LNCAP (cell line): ENCODE results near the gene OR10G7.

Source experiments
- TF ChIP-seq, protein P1 (sequence below): fragments of 450-650 bp; IDR thresholded peaks from 2 replicates; pipeline ENCODE4 v1.5.1; 2017; ENCODE audit warnings: mild to moderate bottlenecking

OR10G7 gene

GRCh38 chr11:124041254-124041653 is at the start of gene OR10G7:
TSS of gene OR10G7 (minus strand) at chr11:124041325. CDS start at chr11:124039001, 2,324 bp downstream.
- TF ChIP-seq, protein P1, sequence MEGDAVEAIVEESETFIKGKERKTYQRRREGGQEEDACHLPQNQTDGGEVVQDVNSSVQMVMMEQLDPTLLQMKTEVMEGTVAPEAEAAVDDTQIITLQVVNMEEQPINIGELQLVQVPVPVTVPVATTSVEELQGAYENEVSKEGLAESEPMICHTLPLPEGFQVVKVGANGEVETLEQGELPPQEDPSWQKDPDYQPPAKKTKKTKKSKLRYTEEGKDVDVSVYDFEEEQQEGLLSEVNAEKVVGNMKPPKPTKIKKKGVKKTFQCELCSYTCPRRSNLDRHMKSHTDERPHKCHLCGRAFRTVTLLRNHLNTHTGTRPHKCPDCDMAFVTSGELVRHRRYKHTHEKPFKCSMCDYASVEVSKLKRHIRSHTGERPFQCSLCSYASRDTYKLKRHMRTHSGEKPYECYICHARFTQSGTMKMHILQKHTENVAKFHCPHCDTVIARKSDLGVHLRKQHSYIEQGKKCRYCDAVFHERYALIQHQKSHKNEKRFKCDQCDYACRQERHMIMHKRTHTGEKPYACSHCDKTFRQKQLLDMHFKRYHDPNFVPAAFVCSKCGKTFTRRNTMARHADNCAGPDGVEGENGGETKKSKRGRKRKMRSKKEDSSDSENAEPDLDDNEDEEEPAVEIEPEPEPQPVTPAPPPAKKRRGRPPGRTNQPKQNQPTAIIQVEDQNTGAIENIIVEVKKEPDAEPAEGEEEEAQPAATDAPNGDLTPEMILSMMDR, result no peak

DNA sequence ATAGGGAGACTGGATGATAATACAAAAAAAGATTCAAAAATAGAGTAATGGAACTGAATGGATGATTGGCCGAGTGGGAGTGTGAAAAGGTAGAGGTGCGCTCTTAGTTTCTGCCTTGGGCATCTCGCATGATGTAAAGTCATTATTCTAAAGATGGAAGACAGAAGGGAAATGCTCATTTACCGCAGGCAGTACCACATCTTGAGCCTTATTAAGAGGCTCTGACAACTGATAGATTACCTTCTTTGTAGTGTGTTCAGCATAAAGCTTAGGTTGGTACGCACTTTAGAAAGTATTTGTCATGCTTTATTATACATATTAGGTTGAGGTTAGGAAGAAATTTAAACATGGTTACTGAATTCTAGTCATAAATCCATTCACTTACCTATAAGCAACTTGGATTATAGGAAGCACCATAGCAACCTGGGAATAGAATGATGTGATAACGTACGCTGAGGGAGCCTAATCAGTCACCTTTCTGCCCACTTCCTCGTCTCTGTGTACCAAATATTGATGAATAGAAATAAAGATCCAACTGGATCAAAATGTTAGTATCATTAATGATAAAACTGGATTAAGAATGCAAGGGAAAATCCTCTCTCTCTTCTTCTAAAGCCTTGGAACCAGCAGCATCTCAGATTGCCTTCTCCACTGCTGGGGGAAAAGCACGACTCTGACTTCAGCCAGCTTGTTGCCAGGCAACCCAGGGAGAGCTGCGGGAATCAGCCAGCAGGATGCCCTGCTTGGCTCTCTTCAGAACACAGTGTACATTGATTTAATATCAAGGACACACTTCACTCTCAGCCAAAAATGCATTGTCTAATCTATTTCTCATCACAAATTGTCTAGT is 45.1 kb upstream of the OR10G7 start:
- TF ChIP-seq, protein P1, result no peak

DNA sequence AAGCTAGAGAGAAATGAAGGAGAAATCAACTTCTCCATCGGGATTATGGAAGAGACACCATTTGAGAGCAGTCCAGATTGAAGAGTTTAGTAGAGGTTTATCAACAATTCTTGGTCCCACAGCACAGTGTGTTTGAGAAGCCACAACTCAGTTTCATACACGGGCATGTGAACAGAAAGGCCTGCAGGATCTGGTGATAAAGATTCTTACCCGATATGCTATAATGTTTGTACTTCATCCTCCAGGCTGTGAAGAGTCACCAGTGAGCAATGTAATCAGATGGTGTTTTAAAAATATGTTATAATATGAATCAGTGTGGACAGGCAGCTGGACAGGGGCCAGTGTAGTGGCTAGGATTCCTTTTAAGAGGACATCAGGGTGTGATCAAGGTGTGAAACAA is 44.5 kb upstream of the OR10G7 start:
- TF ChIP-seq, protein P1, result no peak

DNA sequence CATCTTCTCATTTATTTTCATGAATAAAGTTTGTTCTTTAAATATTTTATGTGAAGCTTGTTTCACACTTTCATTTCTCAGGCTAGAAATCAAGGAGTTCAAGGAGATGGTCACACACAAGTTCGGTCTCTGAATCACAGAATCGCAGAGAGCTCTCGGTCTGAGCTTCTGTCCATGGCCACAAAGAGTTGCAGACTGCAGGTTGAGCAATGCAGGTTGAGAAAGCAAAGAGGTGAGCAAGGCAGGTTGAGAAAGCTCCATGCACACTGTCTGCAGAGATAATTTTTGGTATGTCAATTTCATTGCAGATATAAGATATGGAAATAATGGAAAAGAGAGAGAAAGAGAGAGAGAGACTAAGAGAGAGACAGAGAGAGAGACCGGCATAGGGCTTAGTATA is 41.2 kb upstream of the OR10G7 start:
- TF ChIP-seq, protein P1, result no peak

DNA sequence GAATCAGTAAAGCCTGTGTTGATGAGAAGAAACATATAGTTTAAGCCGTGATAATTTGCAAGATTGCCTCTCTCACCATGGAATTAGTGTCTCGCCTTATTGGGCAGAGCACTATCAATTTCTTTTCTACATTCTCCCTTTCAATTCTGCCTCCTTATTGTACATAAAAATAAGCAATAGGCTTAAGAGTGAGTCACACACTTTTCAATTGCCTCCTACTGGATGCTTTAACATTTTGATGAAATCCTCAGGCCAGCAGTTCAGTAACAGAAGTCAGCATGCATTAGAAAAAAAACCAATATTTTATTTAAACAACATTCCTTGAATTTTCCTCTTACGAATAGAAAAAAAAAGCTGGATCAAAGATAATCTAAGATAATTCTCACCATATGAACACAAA is 40.4 kb upstream of the OR10G7 start:
- TF ChIP-seq, protein P1, result no peak

- TF ChIP-seq, protein P1, result no peak
Measured at GRCh38 chr11:124080327-124081001, 39.3 kb upstream of the OR10G7 start.

DNA sequence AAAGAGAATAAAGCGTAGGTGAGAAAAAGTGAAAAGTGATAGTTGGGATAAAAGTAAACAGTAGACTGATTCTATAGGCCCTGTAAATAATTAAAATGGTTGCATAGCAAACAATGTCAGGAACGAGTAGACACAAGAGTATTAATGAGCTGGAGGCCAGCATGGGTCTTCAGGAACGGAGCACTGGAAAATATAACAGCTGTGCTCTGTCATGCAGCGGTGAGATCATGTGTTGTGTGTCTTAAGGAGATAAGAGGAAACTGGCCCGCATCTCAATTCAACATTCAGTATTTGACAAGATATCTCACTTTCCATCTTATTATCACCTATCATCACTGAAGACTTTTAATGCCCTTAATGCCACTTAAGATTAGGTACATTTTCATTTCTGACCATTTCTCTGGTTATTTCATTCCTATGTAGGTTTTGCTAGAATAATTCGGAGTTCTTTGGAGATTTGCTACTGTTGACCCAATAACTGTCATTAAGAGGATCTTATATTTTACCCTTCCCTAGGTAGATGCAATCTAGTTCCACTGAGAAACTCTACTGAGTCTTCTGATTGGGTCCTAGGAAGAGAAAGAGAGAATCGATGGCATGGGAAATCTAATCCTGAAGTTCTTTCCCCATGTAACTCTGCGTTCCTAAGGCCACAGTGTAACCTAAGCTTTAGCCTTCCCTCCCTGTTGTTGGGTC is 38.7 kb upstream of the OR10G7 start:
- TF ChIP-seq, protein P1, result no peak
